DND-41 (cell line): ENCODE results near the gene MAN2C1.
"Not testable (repeated sequence)": the region's sequence is repeated elsewhere in the genome, so short reads cannot be mapped to it uniquely, and the experiment has no call there.

Source experiments
- EZH2 ChIP-seq: IDR thresholded peaks from 3 replicates; pipeline ENCODE4 v1.6.1; 2012; ENCODE audit warnings: borderline replicate concordance, low read depth, mild to moderate bottlenecking, moderate library complexity, low read length, inconsistent platforms; ENCODE audit not compliant: severe bottlenecking
- TF ChIP-seq, protein P1 (sequence below): IDR thresholded peaks from 2 replicates; pipeline ENCODE4 v1.5.1; 2012; ENCODE audit warnings: borderline replicate concordance, low read length, moderate library complexity, mild to moderate bottlenecking; ENCODE audit not compliant: poor library complexity, severe bottlenecking; ENCODE audit errors: extremely low read depth

DNA sequence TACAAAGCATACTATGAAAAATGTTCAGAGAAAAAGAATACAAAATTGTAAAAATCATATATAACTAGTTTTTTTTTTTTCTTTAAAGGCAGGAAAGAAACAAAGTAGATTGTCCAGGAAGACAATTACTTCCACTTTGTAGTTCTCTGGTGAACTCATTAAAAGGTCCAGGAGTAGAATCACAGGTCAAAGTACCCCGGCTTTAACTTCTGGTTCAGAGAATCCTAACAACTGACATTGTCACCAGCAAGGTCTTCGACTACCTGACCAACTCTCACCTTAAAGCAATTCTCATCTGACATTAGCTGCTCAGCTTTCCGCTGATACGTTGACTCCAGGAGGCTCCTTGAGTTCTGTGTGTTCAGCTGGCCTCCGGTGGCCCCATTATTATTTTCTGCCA, 15.6 kb upstream of the MAN2C1 start:
- TF ChIP-seq, protein P1, sequence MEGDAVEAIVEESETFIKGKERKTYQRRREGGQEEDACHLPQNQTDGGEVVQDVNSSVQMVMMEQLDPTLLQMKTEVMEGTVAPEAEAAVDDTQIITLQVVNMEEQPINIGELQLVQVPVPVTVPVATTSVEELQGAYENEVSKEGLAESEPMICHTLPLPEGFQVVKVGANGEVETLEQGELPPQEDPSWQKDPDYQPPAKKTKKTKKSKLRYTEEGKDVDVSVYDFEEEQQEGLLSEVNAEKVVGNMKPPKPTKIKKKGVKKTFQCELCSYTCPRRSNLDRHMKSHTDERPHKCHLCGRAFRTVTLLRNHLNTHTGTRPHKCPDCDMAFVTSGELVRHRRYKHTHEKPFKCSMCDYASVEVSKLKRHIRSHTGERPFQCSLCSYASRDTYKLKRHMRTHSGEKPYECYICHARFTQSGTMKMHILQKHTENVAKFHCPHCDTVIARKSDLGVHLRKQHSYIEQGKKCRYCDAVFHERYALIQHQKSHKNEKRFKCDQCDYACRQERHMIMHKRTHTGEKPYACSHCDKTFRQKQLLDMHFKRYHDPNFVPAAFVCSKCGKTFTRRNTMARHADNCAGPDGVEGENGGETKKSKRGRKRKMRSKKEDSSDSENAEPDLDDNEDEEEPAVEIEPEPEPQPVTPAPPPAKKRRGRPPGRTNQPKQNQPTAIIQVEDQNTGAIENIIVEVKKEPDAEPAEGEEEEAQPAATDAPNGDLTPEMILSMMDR: not testable (repeated sequence)
- not testable (repeated sequence) for TF ChIP-seq EZH2
